Neuronal stem cell (in vitro differentiated cells): ENCODE results near the gene SEMA3A.

Experiments
- DNase-seq: peaks from one replicate; pipeline ENCODE4 v3.0.0-alpha.2; 2013; ENCODE audit warnings: low spot score
- H2AFZ ChIP-seq: one replicate; pipeline ENCODE4 v1.6.1; 2013; ENCODE audit warnings: mild to moderate bottlenecking, low read length, inconsistent platforms
- H2AK5ac ChIP-seq: 2 replicates; pipeline ENCODE4 v1.6.1; 2013; ENCODE audit warnings: low read depth, mild to moderate bottlenecking, inconsistent platforms, low read length, moderate library complexity, mixed read lengths
- H2BK120ac ChIP-seq: 2 replicates; pipeline ENCODE4 v1.6.1; 2013; ENCODE audit warnings: low read depth, mild to moderate bottlenecking, inconsistent platforms, low read length, moderate library complexity, mixed read lengths
- H2BK12ac ChIP-seq: one replicate; pipeline ENCODE4 v1.6.1; 2013; ENCODE audit warnings: low read length, inconsistent platforms
- H2BK15ac ChIP-seq: 2 replicates; pipeline ENCODE4 v1.6.1; 2013; ENCODE audit warnings: mild to moderate bottlenecking, low read length, inconsistent platforms, mixed read lengths
- H2BK5ac ChIP-seq: one replicate; pipeline ENCODE4 v1.6.1; 2013; ENCODE audit warnings: inconsistent platforms, mild to moderate bottlenecking, low read length, moderate library complexity
- H3K14ac ChIP-seq: one replicate; pipeline ENCODE4 v1.6.1; 2013; ENCODE audit warnings: low read length, inconsistent platforms
- H3K18ac ChIP-seq: 2 replicates; pipeline ENCODE4 v1.6.1; 2013; ENCODE audit warnings: low read length, inconsistent platforms
- H3K23ac ChIP-seq: 2 replicates; pipeline ENCODE4 v1.6.1; 2013; ENCODE audit warnings: low read depth, mild to moderate bottlenecking, mixed read lengths, low read length, inconsistent platforms; ENCODE audit not compliant: poor library complexity
- H3K27ac ChIP-seq: replicated peaks from 3 replicates; pipeline ENCODE4 v1.5.1; 2013; ENCODE audit warnings: low read length, inconsistent platforms
- H3K27me3 ChIP-seq, 3 experiments: 2 replicates each; pipeline ENCODE4 v1.6.1; 2013; ENCODE audit warnings: low read length in 3 of 3, mild to moderate bottlenecking in 2 of 3, inconsistent platforms in 1 of 3, low read depth in 1 of 3, mixed read lengths in 1 of 3, moderate library complexity in 1 of 3; ENCODE audit not compliant: control insufficient read depth in 3 of 3, insufficient read depth in 3 of 3
- H3K36me3 ChIP-seq, 2 donors: replicated peaks in 1 of 2; 2 replicates each; pipeline ENCODE4 v1.6.1; 2013; ENCODE audit warnings: low read length in 2 of 2; ENCODE audit not compliant: control insufficient read depth in 2 of 2, insufficient read depth in 2 of 2
- H3K4ac ChIP-seq: 2 replicates; pipeline ENCODE4 v1.6.1; 2013; ENCODE audit warnings: inconsistent platforms, mild to moderate bottlenecking, low read length, moderate library complexity
- H3K4me1 ChIP-seq, 2 donors: 1 replicate in 1 of 2; 2 replicates in 1 of 2; pipeline ENCODE4 v1.6.1; 2013; ENCODE audit warnings: low read length in 2 of 2, low read depth in 1 of 2; ENCODE audit not compliant: control insufficient read depth in 2 of 2, insufficient read depth in 1 of 2
- H3K4me2 ChIP-seq: one replicate; pipeline ENCODE4 v1.6.1; 2013; ENCODE audit warnings: mild to moderate bottlenecking, low read length, inconsistent platforms; ENCODE audit not compliant: insufficient read depth, poor library complexity, severe bottlenecking
- H3K4me3 ChIP-seq, 2 donors: 2 replicates each; pipeline ENCODE4 v1.5.1; 2013; ENCODE audit warnings: low read length in 2 of 2, mild to moderate bottlenecking in 2 of 2, inconsistent platforms in 1 of 2, moderate library complexity in 1 of 2
- H3K79me1 ChIP-seq: one replicate; pipeline ENCODE4 v1.6.1; 2013; ENCODE audit warnings: low read depth, mild to moderate bottlenecking, inconsistent platforms, low read length, moderate library complexity
- H3K9ac ChIP-seq: one replicate; pipeline ENCODE4 v1.6.1; 2013; ENCODE audit warnings: mild to moderate bottlenecking, low read depth, low read length, inconsistent platforms; ENCODE audit not compliant: poor library complexity
- H3K9me3 ChIP-seq, 2 donors: replicated peaks in 1 of 2; 2 replicates each; pipeline versions ENCODE3 to v1.6.1; 2013; ENCODE audit warnings: low read length in 2 of 2, mild to moderate bottlenecking in 2 of 2, inconsistent platforms in 1 of 2, low read depth in 1 of 2, mixed read lengths in 1 of 2, moderate library complexity in 1 of 2; ENCODE audit not compliant: control insufficient read depth in 2 of 2, insufficient read depth in 1 of 2
- H4K8ac ChIP-seq: one replicate; pipeline ENCODE4 v1.6.1; 2013; ENCODE audit warnings: low read depth, mild to moderate bottlenecking, inconsistent platforms, low read length, moderate library complexity
- H4K91ac ChIP-seq: one replicate; pipeline ENCODE4 v1.6.1; 2013; ENCODE audit warnings: low read length, low read depth, mild to moderate bottlenecking, inconsistent platforms; ENCODE audit not compliant: poor library complexity
- WGBS, 2 donors: extraction: QIAGEN DNeasy Blood & Tissue Kit; methylation state at CpG; one replicate each; pipeline ENCODE4 v1.1.7; 2013; ENCODE audit warnings: missing lambda C conversion rate in 2 of 2, mixed read lengths in 1 of 2; ENCODE audit not compliant: insufficient read length in 2 of 2, insufficient replicate concordance in 1 of 2; ENCODE audit errors: extremely low coverage in 2 of 2; 5-methylcytosine and 5-hydroxymethylcytosine counted together

SEMA3A gene

DNA sequence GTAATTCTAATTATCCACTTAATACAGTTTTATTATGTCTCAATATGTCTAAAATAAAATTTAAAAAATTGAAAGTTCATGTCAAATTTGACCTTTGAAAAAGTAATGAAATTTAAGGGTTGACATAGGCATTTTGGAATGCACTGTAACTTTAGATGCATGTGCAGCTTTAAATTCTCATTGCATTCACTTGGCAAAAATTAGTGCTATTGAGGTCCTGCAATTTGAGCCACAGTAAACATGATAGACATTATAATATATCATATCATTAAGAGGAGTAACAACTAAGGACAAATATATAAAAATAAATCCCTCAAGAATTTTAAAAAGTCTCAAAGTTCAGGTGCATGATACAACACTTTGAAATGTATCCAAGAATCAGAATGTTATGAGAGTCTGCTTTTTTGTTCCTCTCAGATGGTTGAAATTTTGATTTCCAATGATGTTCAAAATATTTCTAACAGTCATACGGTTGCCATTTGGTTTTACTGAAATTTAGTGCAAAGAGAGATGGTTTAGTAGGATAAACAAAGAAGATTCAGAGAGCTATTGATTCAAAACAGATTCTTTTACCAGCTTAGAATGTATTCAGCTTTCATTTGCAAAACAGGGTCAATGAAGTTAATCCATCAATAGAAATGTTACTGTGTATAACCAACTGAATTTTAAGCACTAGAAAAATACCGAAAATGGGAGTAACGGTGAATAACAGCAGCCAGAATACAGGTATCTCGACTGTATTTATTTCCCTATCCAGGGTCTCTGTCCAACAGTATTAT lies 71.8 kb downstream of the SEMA3A start:
- Histone ChIP-seq H4K8ac (no peak overlapping the region), H3K79me1 (no peaks in the 10 kb centered on the region), H3K14ac (no peak overlapping the region), H3K36me3 (peaks cover 0 to 38% of the 10 kb centered on the region in 2 donors), H2BK5ac (no peak overlapping the region), H2BK15ac (no peak overlapping the region), H3K4me3 (no peak overlapping the region), H3K9me3 (no peaks in the 10 kb centered on the region), H2AFZ (no peak overlapping the region), H2BK12ac (no peak overlapping the region), H4K91ac (no peak overlapping the region), H2BK120ac (no peak overlapping the region), H3K9ac (no peak overlapping the region), H3K18ac (no peak overlapping the region), H3K4ac (no peak overlapping the region), H3K23ac (no peak overlapping the region), H3K4me2 (no peak overlapping the region), H3K4me1 (peaks cover 4 to 16% of the 10 kb centered on the region in 2 donors), H2AK5ac (no peak overlapping the region), H3K27me3 (no peaks in the 10 kb centered on the region), H3K27ac (no peak overlapping the region)
- DNase-seq = no peak
- WGBS, 2 donors = no CpG with 5 or more reads among the region's 4 CpGs

DNA sequence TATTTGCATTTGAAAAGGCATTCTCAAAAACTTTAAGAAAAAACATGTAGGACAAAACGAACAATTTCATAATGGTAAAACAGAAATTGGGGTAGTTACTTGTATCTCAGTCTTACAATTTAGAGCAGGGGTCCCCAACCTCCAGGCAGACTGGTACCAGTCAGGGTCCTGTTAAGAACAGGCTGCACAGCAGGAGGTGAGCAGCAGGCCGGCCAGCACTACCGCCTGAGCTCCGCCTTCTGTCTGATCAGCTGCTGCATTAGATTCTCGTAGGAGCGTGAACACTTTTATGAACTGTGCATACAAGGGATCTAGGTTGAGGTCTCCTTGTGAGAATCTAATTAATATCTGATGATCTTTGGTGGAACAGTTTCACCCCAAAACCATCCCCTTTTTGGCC lies 77.3 kb downstream of the SEMA3A start:
- no peak overlapping the region for H3K4ac ChIP-seq
- H3K27ac ChIP-seq = no peak overlapping the region
- H3K23ac ChIP-seq = no peak overlapping the region
- H3K4me1 ChIP-seq = peaks cover 5 to 7% of the 10 kb centered on the region in 2 donors
- no peaks in the 10 kb centered on the region for H3K9me3 ChIP-seq
- H3K4me3 ChIP-seq = no peak overlapping the region
- H2BK120ac ChIP-seq = no peak overlapping the region
- H3K36me3 ChIP-seq = peaks cover 0 to 14% of the 10 kb centered on the region in 2 donors
- H3K4me2 ChIP-seq = no peak overlapping the region
- H2BK5ac ChIP-seq = no peak overlapping the region
- WGBS, 2 donors = no CpG with 5 or more reads among the region's 6 CpGs
- H2AK5ac ChIP-seq = no peak overlapping the region
- no peak overlapping the region for H4K8ac ChIP-seq
- no peak overlapping the region for H4K91ac ChIP-seq
- no peak overlapping the region for H3K14ac ChIP-seq
- no peak overlapping the region for H2BK15ac ChIP-seq
- H3K79me1 ChIP-seq = no peaks in the 10 kb centered on the region
- no peak overlapping the region for H3K9ac ChIP-seq
- no peak for DNase-seq
- H2BK12ac ChIP-seq = no peak overlapping the region
- H3K18ac ChIP-seq = no peak overlapping the region
- no peak overlapping the region for H2AFZ ChIP-seq
- no peaks in the 10 kb centered on the region for H3K27me3 ChIP-seq

- Histone ChIP-seq H2BK15ac (no peak overlapping the region), H3K9me3 (no peaks in the 10 kb centered on the region), H2BK120ac (no peak overlapping the region), H3K9ac (no peak overlapping the region), H3K4me1 (peaks cover 7 to 9% of the 10 kb centered on the region in 2 donors), H2AK5ac (no peak overlapping the region), H3K27ac (no peak overlapping the region), H3K4ac (no peak overlapping the region), H2BK5ac (no peak overlapping the region), H3K27me3 (no peaks in the 10 kb centered on the region), H3K18ac (no peak overlapping the region), H3K79me1 (no peaks in the 10 kb centered on the region), H3K14ac (no peak overlapping the region), H3K4me3 (no peak overlapping the region), H4K91ac (no peak overlapping the region), H2BK12ac (no peak overlapping the region), H4K8ac (no peak overlapping the region), H3K4me2 (no peak overlapping the region), H2AFZ (no peak overlapping the region), H3K36me3 (peaks cover 0 to 21% of the 10 kb centered on the region in 2 donors), H3K23ac (no peak overlapping the region)
- WGBS, 2 donors = no CpG with 5 or more reads among the region's 9 CpGs
- DNase-seq = no peak
These were observed 80.4 kb downstream of the SEMA3A start for GRCh38 chr7:84113906-84114850.

- H3K9ac ChIP-seq = no peak overlapping the region
These were observed 81.3 kb downstream of the SEMA3A start for GRCh38 chr7:84113286-84113685.

More at GRCh38 chr7:84113286-84113685, 81.3 kb downstream of the SEMA3A start:
- Histone ChIP-seq H3K27me3 (no peaks in the 10 kb centered on the region), H2BK5ac (no peak overlapping the region), H2BK15ac (no peak overlapping the region), H2AK5ac (no peak overlapping the region), H4K91ac (no peak overlapping the region), H3K4me2 (no peak overlapping the region), H3K4me1 (peaks cover 7 to 11% of the 10 kb centered on the region in 2 donors), H3K23ac (no peak overlapping the region), H2AFZ (no peak overlapping the region), H3K27ac (no peak overlapping the region), H2BK12ac (no peak overlapping the region), H3K9me3 (no peaks in the 10 kb centered on the region), H3K18ac (no peak overlapping the region), H4K8ac (no peak overlapping the region), H3K79me1 (no peaks in the 10 kb centered on the region), H3K14ac (no peak overlapping the region), H3K4ac (no peak overlapping the region), H2BK120ac (no peak overlapping the region), H3K4me3 (no peak overlapping the region), H3K36me3 (peaks cover 0 to 26% of the 10 kb centered on the region in 2 donors)
- WGBS, 2 donors = no CpG with 5 or more reads among the region's 2 CpGs
- DNase-seq = no peak
